ENCODE data around the gene CELA1.

GRCh38 chr12:51318846-51319599, 27.5 kb downstream of the CELA1 start:
- TF ChIP-seq MXI1 (conservative IDR thresholded peaks at IDR 0.05; ENCODE audit: poor library complexity, severe bottlenecking) (no peak), POLR2AphosphoS5 (IDR thresholded peaks at IDR 0.05) (no peak)
